Cardiac fibroblast (primary cell): ENCODE data around the gene SCUBE2.

Experiments
- DNase-seq, 2 donors: peaks; one replicate each; pipeline versions ENCODE4 v3.0.0 to v3.0.0-alpha.2; 2010; ENCODE audit warnings: low read depth in 2 of 2
- H3K4me3 ChIP-seq, 2 donors: replicated peaks in 1 of 2; 1 replicate in 1 of 2; 2 replicates in 1 of 2; pipeline ENCODE4 v1.5.1; 2011; ENCODE audit warnings: low read depth in 2 of 2, low read length in 2 of 2, mild to moderate bottlenecking in 2 of 2, moderate library complexity in 1 of 2
- CTCF ChIP-seq: IDR thresholded peaks from one replicate; pipeline ENCODE4 v1.5.1; 2011; ENCODE audit warnings: low read depth, mild to moderate bottlenecking, low read length, inconsistent platforms

The SCUBE2 gene

GRCh38 chr11:9082575-9082974 lies 8.8 kb downstream of the SCUBE2 start:
- DNase-seq = no peak
- no peak for TF ChIP-seq CTCF
- H3K4me3 ChIP-seq = no peak overlapping the region

GRCh38 chr11:9081153-9081552 lies 10.2 kb downstream of the SCUBE2 start:
- H3K4me3 ChIP-seq = no peak overlapping the region
- DNase-seq = no peak
- no peak for TF ChIP-seq CTCF

- DNase-seq = no peak
- TF ChIP-seq CTCF = no peak
- no peak overlapping the region for H3K4me3 ChIP-seq
Measured at GRCh38 chr11:9078113-9079086, 13.0 kb downstream of the SCUBE2 start.

- no peak for TF ChIP-seq CTCF
- DNase-seq = no peak
- no peak overlapping the region for H3K4me3 ChIP-seq
Measured at GRCh38 chr11:9077164-9077563, 14.2 kb downstream of the SCUBE2 start.

GRCh38 chr11:9076661-9077060 lies 14.7 kb downstream of the SCUBE2 start:
- H3K4me3 ChIP-seq = no peak overlapping the region
- no peak for TF ChIP-seq CTCF
- DNase-seq = no peak

- no peak overlapping the region for H3K4me3 ChIP-seq
- no peak for DNase-seq
- no peak for TF ChIP-seq CTCF
Measured at GRCh38 chr11:9076046-9076445, 15.4 kb downstream of the SCUBE2 start.
